ENCODE data around the gene ARHGAP10. TPM values are rescaled to one million over a fixed set of nuclear protein-coding genes. Genes with fewer than 3 reads are reported as not detected.

ARHGAP10 gene
- total RNA-seq, 1 experiment from 2014 or later: 6.1 TPM

DNA sequence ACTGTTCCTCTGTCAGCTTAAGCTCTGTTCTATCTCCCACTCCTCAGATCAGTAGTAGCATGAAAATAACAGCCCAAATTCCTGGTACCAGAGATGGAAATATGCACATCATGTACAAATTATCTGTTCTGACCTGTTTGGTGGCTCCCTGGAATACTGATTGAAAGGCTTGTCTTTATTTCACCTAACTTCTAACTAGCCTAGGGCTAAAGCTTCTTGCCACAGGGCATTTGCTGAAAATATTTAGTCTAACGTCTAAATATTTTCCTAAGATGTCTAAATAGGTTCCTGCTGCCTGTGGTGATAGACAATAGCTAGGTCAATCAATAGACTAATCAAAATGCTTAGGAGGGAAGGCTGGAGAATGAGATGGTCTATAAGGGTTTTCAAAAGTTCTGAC lies 35.0 kb upstream of the ARHGAP10 start:
- no peaks in the 10 kb centered on the region for H3K36me3 Mint-ChIP-seq (ENCODE audit: insufficient read depth, unreplicated experiment)
- no peak overlapping the region for H3K27ac Mint-ChIP-seq (ENCODE audit: unreplicated experiment)
- CTCF ChIA-PET: no interaction called here
- DNase-seq: no peak
- H3K9me3 Mint-ChIP-seq (ENCODE audit: low read depth, unreplicated experiment): no peaks in the 10 kb centered on the region
- no peak overlapping the region for H3K4me3 Mint-ChIP-seq (ENCODE audit: low read depth, unreplicated experiment)
- BruUV-seq (replicated peaks): no TSS peak
- peaks cover 30% of the 10 kb centered on the region for H3K4me1 Mint-ChIP-seq (ENCODE audit: low read depth, unreplicated experiment)
- H3K27me3 Mint-ChIP-seq (ENCODE audit: unreplicated experiment): no peaks in the 10 kb centered on the region
- intact Hi-C loops (cut with micrococcal nuclease; ENCODE audit: unreplicated experiment): no loop called here
- TF ChIP-seq, protein P1, sequence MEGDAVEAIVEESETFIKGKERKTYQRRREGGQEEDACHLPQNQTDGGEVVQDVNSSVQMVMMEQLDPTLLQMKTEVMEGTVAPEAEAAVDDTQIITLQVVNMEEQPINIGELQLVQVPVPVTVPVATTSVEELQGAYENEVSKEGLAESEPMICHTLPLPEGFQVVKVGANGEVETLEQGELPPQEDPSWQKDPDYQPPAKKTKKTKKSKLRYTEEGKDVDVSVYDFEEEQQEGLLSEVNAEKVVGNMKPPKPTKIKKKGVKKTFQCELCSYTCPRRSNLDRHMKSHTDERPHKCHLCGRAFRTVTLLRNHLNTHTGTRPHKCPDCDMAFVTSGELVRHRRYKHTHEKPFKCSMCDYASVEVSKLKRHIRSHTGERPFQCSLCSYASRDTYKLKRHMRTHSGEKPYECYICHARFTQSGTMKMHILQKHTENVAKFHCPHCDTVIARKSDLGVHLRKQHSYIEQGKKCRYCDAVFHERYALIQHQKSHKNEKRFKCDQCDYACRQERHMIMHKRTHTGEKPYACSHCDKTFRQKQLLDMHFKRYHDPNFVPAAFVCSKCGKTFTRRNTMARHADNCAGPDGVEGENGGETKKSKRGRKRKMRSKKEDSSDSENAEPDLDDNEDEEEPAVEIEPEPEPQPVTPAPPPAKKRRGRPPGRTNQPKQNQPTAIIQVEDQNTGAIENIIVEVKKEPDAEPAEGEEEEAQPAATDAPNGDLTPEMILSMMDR (IDR thresholded peaks at IDR 0.05; ENCODE audit: unreplicated experiment): no peak

DNA sequence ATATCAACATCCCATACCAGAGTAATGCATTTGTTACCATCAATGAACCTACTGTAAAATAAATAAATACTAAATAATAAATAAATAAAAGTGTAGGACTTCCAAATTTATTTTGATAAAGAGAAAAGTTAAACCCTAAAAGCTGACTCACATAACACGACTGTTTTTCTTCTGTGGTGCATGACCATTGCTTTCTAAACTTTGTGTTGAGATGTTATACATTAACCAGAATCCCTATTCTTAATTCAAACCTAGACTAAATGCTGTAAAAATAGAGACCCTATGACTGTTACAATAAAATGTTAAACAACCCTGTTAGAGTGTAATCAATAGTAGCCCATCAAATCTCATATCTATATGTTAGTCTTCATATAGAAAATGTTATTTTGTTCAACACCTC lies 27.0 kb upstream of the ARHGAP10 start:
- Mint-ChIP-seq H3K9me3 (ENCODE audit: low read depth, unreplicated experiment) (no peaks in the 10 kb centered on the region), H3K27me3 (ENCODE audit: unreplicated experiment) (no peaks in the 10 kb centered on the region), H3K4me1 (ENCODE audit: low read depth, unreplicated experiment) (peaks cover 7% of the 10 kb centered on the region), H3K27ac (ENCODE audit: unreplicated experiment) (no peak overlapping the region), H3K4me3 (ENCODE audit: low read depth, unreplicated experiment) (no peak overlapping the region), H3K36me3 (ENCODE audit: insufficient read depth, unreplicated experiment) (no peaks in the 10 kb centered on the region)
- BruUV-seq (replicated peaks): no TSS peak
- intact Hi-C loops (cut with micrococcal nuclease; ENCODE audit: unreplicated experiment): no loop called here
- DNase-seq: no peak
- TF ChIP-seq, protein P1 (IDR thresholded peaks at IDR 0.05; ENCODE audit: unreplicated experiment): no peak
- CTCF ChIA-PET: no interaction called here

DNA sequence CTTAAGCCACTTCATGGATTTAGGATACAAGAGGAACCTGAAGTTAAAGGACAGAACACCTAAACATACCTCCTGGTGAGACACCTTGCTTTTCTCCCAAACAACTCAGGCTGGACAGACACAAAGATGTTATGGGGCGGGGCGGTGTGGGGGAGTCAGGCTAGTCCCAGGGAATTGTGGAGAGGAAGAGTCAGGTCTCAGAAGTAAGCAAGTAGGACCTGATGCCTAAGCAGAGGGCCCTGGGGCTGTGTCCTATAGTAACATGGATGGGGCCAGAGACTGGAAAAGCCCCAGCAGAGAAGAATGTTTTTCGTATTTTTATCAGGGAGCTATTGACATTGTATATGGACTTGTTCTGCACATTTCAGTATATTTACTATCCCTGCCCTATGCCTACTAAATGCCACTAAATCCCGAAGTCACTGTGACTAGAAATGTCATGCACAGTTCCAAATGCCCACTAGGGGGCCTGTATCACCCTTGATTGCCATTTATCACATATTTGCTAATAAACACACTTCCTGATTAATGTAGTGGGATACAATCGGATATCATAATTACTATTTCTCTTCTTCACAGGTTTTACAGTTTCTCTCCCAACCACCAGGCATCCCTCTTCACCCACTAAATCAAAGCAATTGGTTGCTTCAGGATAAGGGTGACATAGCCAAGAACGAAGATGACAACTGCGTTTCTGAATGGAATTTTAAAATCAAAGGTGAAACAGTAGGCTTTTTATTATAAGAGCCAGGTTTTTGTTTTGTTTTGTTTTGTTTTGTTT lies 23.8 kb upstream of the ARHGAP10 start:
- no peak overlapping the region for H3K4me3 Mint-ChIP-seq (ENCODE audit: low read depth, unreplicated experiment)
- no TSS peak for BruUV-seq (replicated peaks)
- no peaks in the 10 kb centered on the region for H3K9me3 Mint-ChIP-seq (ENCODE audit: low read depth, unreplicated experiment)
- TF ChIP-seq, protein P1 (IDR thresholded peaks at IDR 0.05; ENCODE audit: unreplicated experiment): peak; percentile 52
- CTCF ChIA-PET: interaction anchor here (1.8 kb wide), 1 partner anchor 158 kb away, joined by 12 read pairs; no protein-coding TSS in a partner anchor
- peaks cover 7% of the 10 kb centered on the region for H3K4me1 Mint-ChIP-seq (ENCODE audit: low read depth, unreplicated experiment)
- DNase-seq: peak; percentile 41
- no peaks in the 10 kb centered on the region for H3K36me3 Mint-ChIP-seq (ENCODE audit: insufficient read depth, unreplicated experiment)
- no peaks in the 10 kb centered on the region for H3K27me3 Mint-ChIP-seq (ENCODE audit: unreplicated experiment)
- intact Hi-C loops (cut with micrococcal nuclease; ENCODE audit: unreplicated experiment): loop anchor here (1.0 kb wide), 1 partner anchor 158 kb away; no protein-coding TSS in a partner anchor
- no peak overlapping the region for H3K27ac Mint-ChIP-seq (ENCODE audit: unreplicated experiment)

DNA sequence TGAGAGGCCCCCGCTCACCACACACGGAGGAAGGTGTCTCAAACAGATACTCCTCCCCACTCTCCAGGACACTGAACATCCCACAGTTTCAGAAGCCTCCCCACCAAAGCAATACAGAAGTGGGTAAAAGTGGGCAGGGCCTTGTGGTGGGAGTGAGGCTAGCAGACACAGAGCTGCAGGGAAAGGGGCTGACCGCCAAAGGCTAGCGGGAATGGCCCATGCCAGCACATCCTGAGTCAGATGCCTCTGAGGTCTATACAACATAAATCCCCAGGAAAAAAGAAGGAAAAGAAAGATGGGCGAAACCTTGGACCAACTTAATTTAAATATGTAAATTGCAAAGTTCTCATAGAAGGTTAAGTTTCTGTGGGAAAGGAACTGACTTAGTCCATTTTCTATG lies 21.9 kb upstream of the ARHGAP10 start:
- no peak for DNase-seq
- CTCF ChIA-PET: no interaction called here
- intact Hi-C loops (cut with micrococcal nuclease; ENCODE audit: unreplicated experiment): no loop called here

More for the DNA sequence above, 21.9 kb upstream of the ARHGAP10 start:
- BruUV-seq (replicated peaks): no TSS peak
- Mint-ChIP-seq H3K4me3 (ENCODE audit: low read depth, unreplicated experiment) (no peak overlapping the region), H3K36me3 (ENCODE audit: insufficient read depth, unreplicated experiment) (no peaks in the 10 kb centered on the region), H3K4me1 (ENCODE audit: low read depth, unreplicated experiment) (peaks cover 7% of the 10 kb centered on the region), H3K27me3 (ENCODE audit: unreplicated experiment) (no peaks in the 10 kb centered on the region), H3K27ac (ENCODE audit: unreplicated experiment) (no peak overlapping the region), H3K9me3 (ENCODE audit: low read depth, unreplicated experiment) (no peaks in the 10 kb centered on the region)
- TF ChIP-seq, protein P1 (IDR thresholded peaks at IDR 0.05; ENCODE audit: unreplicated experiment): no peak

Measured in Calu3 (cell line).